ENCODE measurements around the gene LRG1.

- peak in 1 of 2 donors; percentile 40 for TF ChIP-seq POLR2A (IDR thresholded peaks at IDR 0.05)
- TF ChIP-seq, protein P1, sequence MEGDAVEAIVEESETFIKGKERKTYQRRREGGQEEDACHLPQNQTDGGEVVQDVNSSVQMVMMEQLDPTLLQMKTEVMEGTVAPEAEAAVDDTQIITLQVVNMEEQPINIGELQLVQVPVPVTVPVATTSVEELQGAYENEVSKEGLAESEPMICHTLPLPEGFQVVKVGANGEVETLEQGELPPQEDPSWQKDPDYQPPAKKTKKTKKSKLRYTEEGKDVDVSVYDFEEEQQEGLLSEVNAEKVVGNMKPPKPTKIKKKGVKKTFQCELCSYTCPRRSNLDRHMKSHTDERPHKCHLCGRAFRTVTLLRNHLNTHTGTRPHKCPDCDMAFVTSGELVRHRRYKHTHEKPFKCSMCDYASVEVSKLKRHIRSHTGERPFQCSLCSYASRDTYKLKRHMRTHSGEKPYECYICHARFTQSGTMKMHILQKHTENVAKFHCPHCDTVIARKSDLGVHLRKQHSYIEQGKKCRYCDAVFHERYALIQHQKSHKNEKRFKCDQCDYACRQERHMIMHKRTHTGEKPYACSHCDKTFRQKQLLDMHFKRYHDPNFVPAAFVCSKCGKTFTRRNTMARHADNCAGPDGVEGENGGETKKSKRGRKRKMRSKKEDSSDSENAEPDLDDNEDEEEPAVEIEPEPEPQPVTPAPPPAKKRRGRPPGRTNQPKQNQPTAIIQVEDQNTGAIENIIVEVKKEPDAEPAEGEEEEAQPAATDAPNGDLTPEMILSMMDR (IDR thresholded peaks at IDR 0.05), result no peak
Measured at GRCh38 chr19:4539693-4540581, at the start of gene LRG1.
